GM19438 (cell line): ENCODE data around the gene SPECC1.
"Not testable (repeated sequence)": the region's sequence is repeated elsewhere in the genome, so short reads cannot be mapped to it uniquely, and the experiment has no call there.

Experiments
- ATAC-seq: cut with Tn5 transposase; IDR thresholded peaks from one replicate; pipeline ENCODE4 v1.9.1; 2021; ENCODE audit warnings: low read depth; ENCODE audit not compliant: unreplicated experiment

Gene SPECC1

DNA sequence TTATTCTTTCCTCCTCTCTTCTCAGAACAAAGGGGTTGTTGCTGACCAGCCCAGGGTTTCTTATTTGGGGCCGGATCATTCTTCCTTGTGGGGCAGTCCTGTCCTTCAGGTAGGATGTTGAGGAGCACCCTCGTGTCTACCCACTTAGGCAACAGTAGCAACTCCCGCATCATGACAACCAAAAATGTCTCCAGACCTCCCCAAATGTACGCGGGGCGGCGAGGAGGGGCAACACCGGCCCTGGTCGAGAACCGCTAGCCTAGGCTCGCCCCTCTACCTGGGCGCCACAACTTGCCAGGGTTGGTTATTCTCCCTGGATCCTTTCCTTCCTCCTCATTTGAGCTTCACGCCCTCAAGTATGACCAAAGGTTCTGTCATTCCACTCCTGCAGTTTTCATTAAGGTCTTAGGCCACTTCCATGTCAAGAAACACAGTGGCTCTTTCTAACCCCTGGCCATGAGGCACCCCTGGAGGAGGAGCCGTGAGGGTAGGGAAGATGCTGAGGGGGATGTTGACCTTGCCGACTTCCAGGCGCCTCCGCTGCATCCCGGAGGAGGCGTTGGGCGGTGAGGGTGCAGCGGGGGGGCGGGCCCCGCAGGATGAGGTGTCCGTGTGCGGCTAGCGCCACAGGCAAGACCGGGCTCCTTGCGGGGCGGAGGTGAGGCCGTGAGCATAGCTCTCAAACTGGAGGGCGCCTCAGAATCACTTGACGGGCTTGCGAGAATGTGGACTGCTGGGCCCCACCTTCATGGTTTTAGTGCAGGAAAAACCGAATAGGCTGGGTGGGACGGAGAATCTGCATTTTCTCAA, 712 bp upstream of the SPECC1 start:
- ATAC-seq: no peak

DNA sequence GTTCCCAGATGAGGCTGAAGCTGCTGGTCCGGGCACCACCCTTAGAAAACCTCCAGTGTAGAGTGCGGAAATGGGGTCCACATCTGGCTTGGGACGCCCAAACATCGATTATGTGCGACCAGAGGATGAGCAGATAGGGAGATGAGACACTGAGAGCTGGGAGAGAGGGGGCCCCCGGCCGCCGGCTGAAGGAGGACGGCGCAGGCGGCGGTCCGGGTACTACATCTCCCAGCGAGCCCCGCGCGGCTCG, 182 bp upstream of the SPECC1 start:
- no peak for ATAC-seq

DNA sequence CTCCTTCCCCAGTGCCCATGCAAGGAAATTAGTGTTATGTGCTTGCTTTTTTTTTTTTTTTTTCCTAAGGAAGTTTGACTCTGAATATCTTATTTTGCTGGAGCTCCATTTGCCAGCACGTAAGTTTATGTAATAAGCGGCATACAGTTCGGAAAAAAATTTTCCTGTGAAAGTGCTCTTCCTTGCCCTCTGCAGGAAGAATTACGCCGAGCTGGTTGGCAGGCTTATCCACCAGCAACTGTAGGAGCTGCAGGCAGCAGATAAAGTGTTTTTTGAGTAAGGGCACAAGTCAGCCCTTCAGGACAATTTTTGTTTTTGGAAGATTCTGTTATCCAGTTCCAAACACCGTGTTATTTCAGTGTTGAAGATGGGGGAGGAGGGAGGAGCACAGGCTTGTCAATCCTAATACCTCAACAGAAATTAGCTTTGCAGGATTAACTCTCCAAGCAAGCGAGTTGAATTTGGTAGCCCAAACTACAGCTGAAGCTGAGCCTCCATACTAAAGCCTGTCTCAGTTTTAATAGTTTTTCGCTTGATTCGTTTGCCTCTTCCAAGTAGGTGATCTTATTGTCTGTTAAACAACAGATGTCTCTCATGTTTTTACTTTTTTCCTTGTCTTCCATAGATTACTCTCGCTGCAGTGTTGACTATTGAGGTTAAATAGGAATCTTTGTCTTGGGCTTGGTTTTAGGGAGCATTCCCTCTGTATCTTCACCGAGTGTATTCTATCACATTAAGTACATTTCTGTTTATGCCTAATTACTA, 1.1 kb downstream of the SPECC1 start:
- ATAC-seq: no peak

DNA sequence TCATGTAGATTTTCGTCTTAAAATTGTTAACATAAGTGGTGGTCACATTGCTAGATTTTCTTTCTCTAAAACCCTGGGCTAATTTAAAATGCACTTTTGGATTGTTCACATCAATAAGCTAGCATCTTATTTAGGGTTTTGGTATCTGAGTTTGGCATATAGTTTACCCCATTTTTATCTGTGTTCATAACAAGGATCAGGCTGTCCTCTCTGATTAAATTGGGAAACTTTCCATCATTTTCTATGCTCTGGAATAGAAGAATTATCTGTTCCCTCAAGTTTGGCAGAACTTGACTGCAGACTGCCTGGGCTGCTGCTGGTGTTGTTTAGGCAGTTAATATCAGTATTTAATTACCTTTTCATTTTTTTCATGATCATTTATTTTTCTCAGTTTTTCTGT, 1.8 kb downstream of the SPECC1 start:
- no peak for ATAC-seq

DNA sequence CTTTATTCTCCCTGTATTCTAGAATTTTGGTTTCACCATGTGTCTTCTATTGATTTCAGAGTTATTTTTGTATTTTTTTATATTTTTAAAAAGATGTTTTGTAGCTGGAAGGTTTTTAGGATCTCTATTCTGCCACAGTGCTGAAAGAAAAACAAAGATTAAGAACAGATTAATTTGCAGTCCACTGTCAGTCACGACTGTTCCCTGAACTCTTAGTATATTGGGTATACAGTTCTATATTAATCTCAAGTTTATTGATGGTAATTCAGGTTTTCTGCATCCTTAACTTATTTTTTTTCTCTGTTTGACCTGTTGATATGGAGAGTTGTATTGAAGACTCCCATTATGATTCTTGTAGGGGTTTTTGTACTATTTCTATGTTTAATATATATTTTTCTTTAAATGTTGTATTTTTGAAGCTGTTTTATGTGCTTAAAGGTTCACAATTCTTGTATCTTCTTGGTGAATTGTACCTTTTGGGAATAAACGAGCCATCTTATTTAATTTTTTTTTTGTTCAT, 2.9 kb downstream of the SPECC1 start:
- ATAC-seq: no peak

DNA sequence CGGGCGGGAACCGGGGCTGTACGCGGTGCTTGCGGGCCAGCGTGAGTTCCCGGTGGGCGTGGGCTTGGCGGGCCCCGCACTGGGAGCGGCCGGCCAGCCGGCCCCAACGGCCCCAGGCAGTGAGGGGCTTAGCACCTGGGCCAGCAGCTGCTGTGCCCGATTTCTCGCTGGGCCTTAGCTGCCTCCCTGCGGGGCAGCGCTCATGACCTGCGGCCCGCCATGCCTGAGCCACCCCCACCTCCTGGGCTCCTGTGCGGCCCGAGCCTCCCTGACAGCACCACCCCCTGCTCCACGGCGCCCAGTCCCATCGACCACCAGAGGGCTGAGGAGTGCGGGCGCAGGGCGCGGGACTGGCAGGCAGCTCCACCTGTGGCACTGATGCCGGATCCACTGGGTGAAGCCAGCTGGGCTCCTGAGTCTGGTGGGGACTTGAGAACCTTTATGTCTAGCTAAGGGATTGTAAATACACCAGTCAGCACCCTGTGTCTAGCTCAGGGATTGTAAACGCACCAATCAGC, 7.4 kb downstream of the SPECC1 start:
- ATAC-seq: not testable (repeated sequence)

DNA sequence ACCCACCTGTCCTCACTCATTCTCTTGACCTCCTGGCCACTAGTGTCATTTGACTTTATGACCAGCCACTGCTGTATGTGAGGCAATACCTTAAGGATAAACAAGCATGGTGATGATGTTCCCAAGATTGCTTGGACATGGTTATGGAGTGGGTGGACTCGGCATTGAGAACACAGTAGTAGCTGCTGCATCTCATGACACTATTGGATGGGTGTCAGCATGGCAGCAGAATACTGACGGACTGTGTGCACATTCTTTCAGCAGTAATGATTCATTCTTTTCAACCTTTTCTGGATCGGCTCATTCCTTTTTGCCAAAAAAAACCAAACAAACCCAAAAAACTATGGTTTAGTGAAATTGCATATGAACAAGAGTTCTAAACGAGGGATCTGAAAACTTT, 13.5 kb downstream of the SPECC1 start:
- ATAC-seq: no peak

DNA sequence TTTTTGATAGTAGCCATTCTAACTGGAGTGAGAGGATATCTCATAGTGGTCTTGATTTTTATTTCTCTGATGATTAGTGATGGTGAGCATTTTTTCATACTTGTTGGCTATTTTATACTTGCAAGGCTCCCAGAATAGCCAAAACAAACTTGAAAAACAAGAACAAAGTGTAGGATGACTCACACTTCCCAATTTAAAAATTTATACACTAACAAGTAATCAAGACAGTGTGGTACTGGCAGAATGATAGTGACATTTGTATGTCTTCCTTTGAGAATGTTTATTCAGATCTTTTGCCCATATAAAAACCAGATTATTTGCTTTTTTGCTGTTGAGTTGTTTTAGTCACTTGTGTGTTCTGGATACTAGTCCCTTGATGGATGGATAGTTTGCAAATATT, 17.8 kb downstream of the SPECC1 start:
- no peak for ATAC-seq

DNA sequence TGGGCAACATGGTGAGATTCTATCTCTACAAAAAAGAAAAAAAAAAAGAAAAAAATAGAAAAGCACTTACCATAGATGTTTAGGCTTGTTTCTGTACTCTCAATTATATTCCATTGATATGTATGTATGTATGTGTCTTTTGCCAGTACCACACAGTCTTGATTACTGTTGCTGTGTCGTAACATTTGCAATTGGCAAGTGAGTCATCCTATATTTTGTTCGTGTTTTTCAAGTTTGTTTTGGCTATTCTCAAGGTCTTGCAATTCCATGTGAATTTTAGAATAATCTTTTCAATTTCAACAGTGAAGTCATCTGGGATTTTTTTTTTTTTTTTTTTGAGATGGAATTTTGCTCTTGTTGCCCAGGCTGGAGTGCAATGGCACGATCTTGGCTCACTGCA, 19.3 kb downstream of the SPECC1 start:
- no peak for ATAC-seq

DNA sequence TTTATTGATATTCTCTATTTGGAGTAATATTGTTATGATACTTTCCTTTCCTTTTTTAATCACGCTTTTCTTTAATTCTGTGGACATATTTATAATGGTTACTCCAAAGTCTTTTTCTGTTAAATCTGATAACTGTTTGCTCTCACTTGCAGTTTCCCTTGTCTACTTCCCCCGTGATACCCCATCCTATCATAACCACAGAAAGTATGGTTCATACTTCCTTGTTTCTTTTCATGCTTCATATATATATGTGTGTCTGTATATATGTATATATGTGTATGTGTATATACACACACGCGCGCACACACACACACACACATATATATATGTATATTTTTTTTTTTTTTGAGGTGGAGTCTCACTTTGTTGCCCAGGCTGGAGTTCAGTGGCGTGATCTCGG, 23.5 kb downstream of the SPECC1 start:
- no peak for ATAC-seq

DNA sequence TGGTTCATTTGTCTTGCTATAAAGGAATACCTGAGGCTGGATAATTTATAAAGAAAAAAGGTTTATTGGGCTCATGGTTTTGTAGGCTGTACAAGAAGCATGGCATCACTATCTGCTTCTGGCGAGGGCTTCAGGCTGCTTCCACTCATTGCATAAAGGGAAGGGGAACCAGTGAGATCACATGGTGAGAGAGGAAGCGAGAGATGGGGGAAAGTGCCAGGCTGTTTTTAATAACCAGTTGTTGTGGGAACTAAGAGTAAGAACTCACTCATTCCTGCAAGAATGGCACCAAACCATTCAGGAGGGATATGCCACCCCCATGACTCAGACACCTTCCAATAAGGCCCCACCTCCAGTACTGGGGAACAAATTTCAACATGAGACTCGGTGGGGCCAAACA, 24.3 kb downstream of the SPECC1 start:
- ATAC-seq: no peak

DNA sequence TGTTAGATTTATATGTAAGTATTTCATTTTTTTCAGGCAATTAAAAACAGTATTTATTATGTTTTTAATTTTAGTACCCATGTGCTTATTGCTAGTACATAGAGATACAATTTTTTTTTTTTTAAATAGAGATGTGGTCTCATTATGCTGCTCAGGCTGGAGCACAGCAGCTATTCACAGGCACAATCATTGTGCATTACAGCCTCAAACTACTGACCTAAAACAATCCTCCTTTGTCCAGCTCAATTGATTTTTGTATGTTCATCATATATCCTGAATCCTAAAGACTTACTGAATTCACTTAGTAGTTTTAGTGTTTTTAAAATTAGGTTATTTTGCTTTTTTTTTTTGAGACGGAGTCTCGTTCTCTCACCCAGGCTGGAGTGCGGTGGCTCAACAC, 26.3 kb downstream of the SPECC1 start:
- ATAC-seq: no peak

DNA sequence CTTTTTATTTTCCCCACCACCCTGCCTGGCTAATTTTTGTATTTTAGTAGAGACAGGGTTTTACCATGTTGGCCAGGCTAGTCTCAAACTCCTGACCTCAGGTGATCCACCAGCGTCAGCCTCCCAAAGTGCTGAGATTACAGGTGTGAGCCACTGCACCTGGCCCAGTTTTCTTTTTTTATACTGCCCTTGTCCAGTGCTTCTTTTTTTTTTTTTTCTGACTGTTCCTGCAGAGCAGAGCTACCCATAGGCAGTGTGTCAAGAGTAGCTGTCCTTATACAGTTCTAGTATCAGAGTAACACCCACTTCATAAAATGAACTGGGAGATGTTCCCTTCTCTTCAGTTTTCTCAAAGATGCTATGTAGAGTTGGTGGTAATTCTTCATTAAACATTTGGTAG, 28.1 kb downstream of the SPECC1 start:
- not testable (repeated sequence) for ATAC-seq

DNA sequence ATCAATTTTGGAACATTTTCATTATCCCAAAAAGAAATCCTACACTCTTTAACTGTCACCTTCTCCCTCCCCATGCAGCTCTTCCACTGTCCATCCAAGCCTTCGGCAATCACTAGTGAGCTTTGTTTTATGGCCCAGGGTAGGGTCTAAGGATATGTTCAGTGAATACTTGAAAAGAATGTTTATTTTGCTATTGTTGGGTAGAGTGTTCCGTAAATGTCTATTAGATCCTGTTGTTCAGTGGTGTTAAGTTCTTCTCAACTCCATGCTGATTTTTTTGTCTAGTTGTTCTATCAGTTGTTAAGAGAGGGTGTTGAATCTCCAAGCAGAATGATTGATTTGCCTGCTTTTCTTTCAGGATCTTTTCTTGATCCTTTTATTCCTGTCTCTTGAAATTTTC, 29.9 kb downstream of the SPECC1 start:
- ATAC-seq: no peak

DNA sequence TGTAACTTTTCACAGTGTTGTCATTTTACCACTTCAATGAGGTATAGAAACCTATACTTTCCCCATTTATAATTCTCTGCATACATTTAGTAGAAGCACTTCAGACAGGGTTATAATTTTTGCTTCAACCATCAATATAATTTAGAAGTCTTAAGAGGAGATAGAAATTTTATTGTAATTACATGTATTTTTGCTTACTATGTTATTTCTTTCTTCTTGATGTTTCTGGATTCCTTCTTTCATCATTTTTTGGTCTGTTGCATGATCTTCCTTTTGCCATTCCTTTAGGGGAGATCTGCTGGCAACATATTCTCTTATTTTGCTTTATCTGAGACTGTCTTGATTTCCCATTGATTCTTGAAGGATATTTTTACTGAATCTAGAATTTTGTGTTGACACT, 31.1 kb downstream of the SPECC1 start:
- no peak for ATAC-seq

DNA sequence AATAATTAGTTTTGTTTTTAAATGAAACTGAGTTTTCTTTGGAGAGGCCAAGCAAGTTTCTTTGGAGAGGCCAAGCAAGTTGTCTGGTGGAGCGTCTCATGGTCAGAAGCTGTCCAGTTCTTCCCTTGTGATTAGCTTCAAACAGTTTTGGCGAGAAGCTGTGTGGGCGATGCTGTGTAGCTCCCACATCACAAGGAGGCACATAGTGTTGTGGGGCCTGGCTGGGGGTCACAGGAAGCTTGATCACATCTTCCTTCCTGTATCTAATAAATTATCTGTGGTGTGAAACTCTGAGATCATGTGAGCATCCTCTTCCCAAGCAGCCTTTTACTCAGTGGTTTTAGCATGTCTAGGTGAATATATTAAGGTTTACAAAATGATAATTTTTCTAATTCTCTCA, 33.9 kb downstream of the SPECC1 start:
- no peak for ATAC-seq

DNA sequence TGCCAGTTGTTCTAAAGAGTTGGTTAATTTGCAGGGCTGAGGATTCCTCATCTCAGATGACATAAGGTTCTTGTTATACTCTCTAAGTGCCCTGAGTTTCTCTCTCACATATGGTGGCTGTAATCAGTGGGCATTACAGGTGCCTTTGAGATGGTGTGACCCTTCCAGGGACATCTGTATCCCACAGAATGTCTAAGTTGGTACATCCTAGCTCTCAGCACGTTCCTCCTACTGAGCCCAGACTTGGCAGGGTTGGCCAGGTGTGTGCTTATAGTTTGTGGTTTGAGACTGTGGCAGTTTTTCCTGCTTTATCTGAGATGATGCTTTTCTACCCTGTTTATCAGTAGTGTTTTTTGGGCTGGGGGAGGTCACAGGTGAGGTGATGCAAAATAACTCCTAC, 36.3 kb downstream of the SPECC1 start:
- no peak for ATAC-seq

DNA sequence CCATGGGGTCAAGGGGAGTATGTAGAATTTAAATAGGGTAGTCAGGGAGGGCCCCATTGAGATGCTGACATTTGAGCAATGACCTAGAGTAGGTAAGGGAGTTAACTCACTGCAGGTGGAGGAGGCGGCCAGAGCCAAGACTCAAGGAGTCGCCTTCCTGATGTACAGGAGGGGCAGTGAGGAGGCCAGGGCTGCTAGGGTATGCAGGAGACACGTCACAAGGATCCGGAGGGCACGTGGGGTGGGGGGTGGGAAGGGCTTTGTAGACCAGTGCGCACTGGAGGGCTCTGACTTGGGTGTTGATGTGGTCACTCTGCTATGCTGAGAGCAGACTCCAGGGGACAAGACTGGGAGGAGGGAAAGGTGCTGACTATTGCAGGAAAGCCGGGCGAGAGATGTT, 37.5 kb downstream of the SPECC1 start:
- no peak for ATAC-seq

DNA sequence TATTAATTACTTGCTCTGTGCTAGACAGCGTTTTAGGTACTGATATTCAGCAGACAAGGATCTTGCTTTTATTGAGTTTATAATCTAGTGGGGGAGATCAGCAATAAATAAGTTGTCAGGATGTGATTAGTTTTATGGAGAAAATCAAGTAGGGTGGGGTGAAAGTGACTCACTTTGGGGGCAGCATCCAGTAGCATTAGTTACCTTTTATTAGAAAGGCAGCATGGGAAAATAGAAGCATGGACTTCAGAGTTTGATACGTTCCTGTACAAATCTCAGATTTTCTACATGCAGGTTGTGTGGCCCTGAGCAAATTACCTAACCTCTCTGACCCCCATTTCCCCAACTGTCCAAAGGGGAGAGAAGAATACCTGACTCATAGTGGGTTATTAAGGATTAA, 42.5 kb downstream of the SPECC1 start:
- no peak for ATAC-seq

DNA sequence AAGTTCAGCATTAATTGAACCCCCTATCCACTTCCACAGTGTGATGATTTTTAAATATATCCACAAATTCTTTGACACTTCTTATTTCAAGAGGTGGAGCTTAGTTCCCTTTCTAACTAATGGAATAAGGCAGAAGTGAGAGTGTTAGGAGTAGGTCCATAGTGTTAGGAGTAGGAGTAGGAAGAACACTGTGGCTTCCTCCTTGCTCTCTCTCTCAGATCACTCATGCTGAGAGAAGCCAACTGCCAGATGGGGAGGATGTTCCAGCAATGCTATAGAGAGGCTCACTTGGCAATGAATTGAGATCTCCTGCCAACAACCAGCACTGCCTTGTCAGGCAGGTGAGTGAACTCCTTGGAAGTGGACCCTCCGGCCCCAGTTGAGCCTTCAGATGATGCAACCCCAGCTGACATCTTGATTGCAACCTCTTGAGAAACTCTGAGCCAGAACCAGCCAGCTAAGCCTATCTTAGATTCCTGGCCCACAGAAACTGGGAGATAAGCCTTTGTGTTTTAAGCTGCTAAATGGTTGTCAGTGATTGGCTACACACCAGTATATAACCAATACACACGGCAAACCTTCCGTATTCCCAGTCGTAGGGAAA, 44.3 kb downstream of the SPECC1 start:
- no peak for ATAC-seq

DNA sequence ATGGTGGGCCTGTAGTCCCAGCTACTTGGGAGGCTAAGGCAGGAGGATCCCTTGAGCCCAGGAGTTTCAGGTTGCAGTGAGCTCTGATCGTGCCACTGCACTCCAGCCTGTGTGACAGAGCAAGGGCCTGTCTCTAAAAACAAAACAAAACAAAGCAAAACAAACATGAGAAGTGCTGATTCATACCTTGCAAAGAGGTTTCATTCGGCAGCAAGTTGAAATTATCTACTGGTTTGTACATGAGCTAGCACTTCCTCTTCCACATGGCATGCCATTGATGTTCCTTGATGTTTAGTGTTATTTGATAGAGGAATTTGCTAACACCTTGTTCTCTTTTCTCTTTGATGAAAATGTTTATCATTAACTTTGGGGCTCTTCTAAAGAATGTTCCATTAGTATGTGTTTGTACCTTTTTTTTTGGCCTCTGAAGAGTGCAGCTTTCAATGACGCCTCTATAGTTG, 50.6 kb downstream of the SPECC1 start:
- no peak for ATAC-seq
